Measurements from ENCODE around the gene ADIG. TPM values are rescaled to one million over a fixed set of nuclear protein-coding genes. Genes with fewer than 3 reads are reported as not detected.

Gene ADIG
- total RNA-seq, 2 donors from 2014 or later = not detected

- no peak for DNase-seq
- H3K4me3 Mint-ChIP-seq = no peak overlapping the region
- H3K36me3 Mint-ChIP-seq (ENCODE audit: low read depth) = peaks cover 3% of the 10 kb centered on the region
- peaks cover 2% of the 10 kb centered on the region for H3K4me1 Mint-ChIP-seq
- H3K9me3 ChIP-seq (ENCODE audit: control insufficient read depth, low read length, poor library complexity, severe bottlenecking) = no peaks in the 10 kb centered on the region
- H3K27ac Mint-ChIP-seq = no peak overlapping the region
- H3K27me3 Mint-ChIP-seq = peaks cover 84% of the 10 kb centered on the region
- ATAC-seq = no peak
Measured at GRCh38 chr20:38617011-38617829, 36.2 kb downstream of the ADIG start.

GRCh38 chr20:38617830-38618196 is 36.8 kb downstream of the ADIG start:
- peaks cover 2% of the 10 kb centered on the region for H3K4me1 Mint-ChIP-seq
- ATAC-seq (no peak), DNase-seq (no peak)
- H3K27me3 Mint-ChIP-seq = peaks cover 84% of the 10 kb centered on the region
- no peak overlapping the region for H3K27ac Mint-ChIP-seq
- peaks cover 3% of the 10 kb centered on the region for H3K36me3 Mint-ChIP-seq (ENCODE audit: low read depth)
- H3K4me3 Mint-ChIP-seq = no peak overlapping the region
- H3K9me3 ChIP-seq (ENCODE audit: control insufficient read depth, low read length, poor library complexity, severe bottlenecking) = no peaks in the 10 kb centered on the region

DNA sequence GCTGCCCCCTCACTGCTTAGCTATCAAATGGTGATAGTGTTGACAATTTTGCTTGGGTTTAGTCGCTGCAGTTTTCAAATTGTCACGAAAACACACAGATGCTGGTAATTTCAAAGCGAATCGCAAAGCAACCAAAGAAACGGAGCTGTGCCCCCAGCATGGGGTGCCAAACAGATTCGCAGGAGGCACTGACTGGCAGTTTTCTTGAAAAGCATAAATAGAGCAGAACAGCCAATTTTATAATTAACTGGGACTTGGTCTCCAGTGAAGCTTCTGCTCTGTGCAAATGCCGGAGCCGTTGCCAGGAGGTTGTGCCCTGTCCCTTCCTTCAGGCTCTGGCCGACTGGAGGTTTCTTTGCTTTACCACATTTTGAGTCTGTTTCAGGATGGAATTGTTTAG is 39.4 kb downstream of the ADIG start:
- Mint-ChIP-seq H3K27ac (no peak overlapping the region), H3K27me3 (peaks cover 62% of the 10 kb centered on the region), H3K4me1 (peaks cover 2% of the 10 kb centered on the region), H3K36me3 (ENCODE audit: low read depth) (peaks cover 3% of the 10 kb centered on the region), H3K4me3 (no peak overlapping the region)
- no peaks in the 10 kb centered on the region for H3K9me3 ChIP-seq (ENCODE audit: control insufficient read depth, low read length, poor library complexity, severe bottlenecking)
- ATAC-seq (no peak), DNase-seq (no peak)

DNA sequence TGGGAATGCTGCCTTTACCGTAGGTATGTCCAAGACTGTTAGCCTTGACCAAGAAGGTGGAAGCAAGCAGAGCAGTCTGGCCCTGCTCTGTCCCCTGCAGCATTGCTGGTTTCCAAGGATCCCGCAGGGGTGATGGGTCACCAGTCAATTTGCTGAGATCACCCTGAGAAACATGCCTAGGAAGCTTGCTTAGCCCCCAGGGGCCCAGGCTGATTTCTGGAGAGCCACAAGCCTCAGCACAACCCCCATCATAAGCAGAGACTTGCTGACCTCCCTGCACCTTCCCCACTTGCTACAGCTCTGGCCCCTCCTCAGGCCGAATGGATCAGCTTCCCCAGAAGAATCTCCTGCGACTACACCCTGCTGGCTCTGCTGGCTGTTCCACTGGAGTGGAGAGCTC is 42.1 kb downstream of the ADIG start:
- no peak overlapping the region for H3K4me3 Mint-ChIP-seq
- H3K27me3 Mint-ChIP-seq = peaks cover 42% of the 10 kb centered on the region
- H3K9me3 ChIP-seq (ENCODE audit: control insufficient read depth, low read length, poor library complexity, severe bottlenecking) = no peaks in the 10 kb centered on the region
- H3K36me3 Mint-ChIP-seq (ENCODE audit: low read depth) = peaks cover 3% of the 10 kb centered on the region
- H3K27ac Mint-ChIP-seq = no peak overlapping the region
- no peak for DNase-seq
- no peak for ATAC-seq
- H3K4me1 Mint-ChIP-seq = no peaks in the 10 kb centered on the region

DNA sequence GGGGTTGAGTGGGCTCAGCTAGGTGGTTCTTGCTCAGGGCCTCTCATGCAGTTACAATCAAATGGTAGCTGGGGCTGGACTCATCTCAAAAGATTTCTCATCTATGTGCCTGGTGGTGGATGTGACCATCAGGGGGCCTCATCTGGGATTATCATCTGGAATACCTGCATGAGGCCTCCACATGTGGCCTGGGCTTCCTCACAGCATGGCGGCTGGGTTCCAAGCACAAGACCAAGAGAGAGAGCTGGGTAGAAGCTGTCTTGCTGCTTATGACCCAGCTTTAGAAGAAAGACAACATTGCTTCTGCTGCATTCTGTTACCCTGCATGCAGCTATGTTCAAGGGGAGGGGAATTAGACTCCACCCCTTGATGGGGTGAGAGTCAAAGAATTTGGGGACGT is 43.1 kb downstream of the ADIG start:
- DNase-seq = no peak
- H3K36me3 Mint-ChIP-seq (ENCODE audit: low read depth) = peaks cover 2% of the 10 kb centered on the region
- peaks cover 32% of the 10 kb centered on the region for H3K27me3 Mint-ChIP-seq
- H3K4me1 Mint-ChIP-seq = no peaks in the 10 kb centered on the region
- no peak for ATAC-seq
- H3K4me3 Mint-ChIP-seq = no peak overlapping the region
- H3K9me3 ChIP-seq (ENCODE audit: control insufficient read depth, low read length, poor library complexity, severe bottlenecking) = no peaks in the 10 kb centered on the region
- H3K27ac Mint-ChIP-seq = no peak overlapping the region

DNA sequence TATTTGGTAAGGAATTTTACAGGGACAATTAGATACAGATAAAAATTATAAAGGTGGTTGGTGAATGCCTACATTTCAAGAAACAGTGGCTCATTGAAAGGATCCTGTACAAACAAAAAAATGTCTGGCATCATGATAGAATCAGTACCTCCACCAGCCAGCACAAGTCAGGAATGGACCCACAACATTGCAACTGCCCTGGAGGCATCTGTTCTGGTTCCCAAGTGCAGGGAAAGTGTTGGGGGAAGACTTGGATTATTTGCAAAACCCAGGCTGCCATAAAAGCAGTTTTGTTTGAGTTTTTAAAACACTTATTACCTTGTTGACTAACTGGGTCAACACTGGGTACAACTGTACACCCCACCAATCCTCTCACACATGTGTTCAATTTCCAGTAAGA is 44.9 kb downstream of the ADIG start:
- no peaks in the 10 kb centered on the region for H3K9me3 ChIP-seq (ENCODE audit: control insufficient read depth, low read length, poor library complexity, severe bottlenecking)
- Mint-ChIP-seq H3K27ac (no peak overlapping the region), H3K4me3 (no peak overlapping the region), H3K4me1 (no peaks in the 10 kb centered on the region), H3K27me3 (peaks cover 21% of the 10 kb centered on the region), H3K36me3 (ENCODE audit: low read depth) (no peaks in the 10 kb centered on the region)
- DNase-seq = no peak
- no peak for ATAC-seq

- H3K4me3 Mint-ChIP-seq = no peak overlapping the region
- peaks cover 15% of the 10 kb centered on the region for H3K27me3 Mint-ChIP-seq
- DNase-seq (no peak), ATAC-seq (no peak)
- H3K36me3 Mint-ChIP-seq (ENCODE audit: low read depth) = no peaks in the 10 kb centered on the region
- no peaks in the 10 kb centered on the region for H3K9me3 ChIP-seq (ENCODE audit: control insufficient read depth, low read length, poor library complexity, severe bottlenecking)
- no peaks in the 10 kb centered on the region for H3K4me1 Mint-ChIP-seq
- no peak overlapping the region for H3K27ac Mint-ChIP-seq
Measured at GRCh38 chr20:38626921-38627659, 46.1 kb downstream of the ADIG start.

DNA sequence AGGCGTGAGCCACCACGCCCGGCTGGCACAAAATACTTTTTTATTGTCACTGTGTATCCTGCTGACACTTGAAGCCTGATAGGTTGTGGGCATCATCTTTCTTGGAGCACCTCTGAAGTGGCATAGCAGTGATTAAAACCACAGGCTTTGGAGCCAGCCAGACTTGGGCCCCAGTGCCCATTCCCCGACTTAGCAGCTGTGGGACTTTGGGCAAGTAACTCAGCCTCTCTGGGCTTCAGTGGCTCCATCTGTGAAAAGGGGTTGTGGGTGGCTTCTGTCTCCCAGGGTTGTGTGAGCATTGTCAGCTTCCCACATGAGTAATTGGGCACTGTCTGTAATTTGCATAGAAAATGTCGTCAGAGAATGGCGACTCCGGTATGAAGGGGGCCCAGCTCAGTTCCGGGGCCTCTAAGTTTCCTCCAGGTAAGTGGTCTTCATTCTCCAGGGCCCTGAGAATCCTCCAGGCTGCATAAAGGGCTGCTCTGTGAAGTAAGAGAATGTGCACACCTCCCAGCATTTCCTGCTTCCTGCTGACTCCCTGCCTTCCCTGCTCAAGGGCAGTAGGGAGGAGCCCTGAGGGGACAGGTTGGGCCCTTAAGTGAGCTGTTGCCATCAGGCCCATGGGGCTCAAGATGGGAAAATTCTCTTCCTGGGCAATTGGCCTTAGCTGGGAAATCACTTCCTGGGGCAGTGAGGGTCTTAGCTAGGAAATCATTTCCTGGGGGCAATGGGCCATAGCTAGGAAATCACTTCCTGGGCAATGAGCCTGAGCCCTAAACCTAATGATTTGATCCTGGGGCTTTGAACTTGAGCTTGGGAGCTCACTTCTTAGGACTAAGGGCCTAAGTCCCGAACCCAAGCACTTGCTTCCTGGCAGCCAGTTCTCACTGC is 47.8 kb downstream of the ADIG start:
- no peak overlapping the region for H3K27ac Mint-ChIP-seq

GRCh38 chr20:38629979-38630378 is 49.0 kb downstream of the ADIG start:
- H3K9me3 ChIP-seq (ENCODE audit: control insufficient read depth, low read length, poor library complexity, severe bottlenecking) = no peaks in the 10 kb centered on the region
- Mint-ChIP-seq H3K4me1 (peaks cover 10% of the 10 kb centered on the region), H3K27ac (no peak overlapping the region), H3K36me3 (ENCODE audit: low read depth) (no peaks in the 10 kb centered on the region), H3K27me3 (peaks cover 23% of the 10 kb centered on the region), H3K4me3 (no peak overlapping the region)
- ATAC-seq = no peak
- no peak for DNase-seq

More for the DNA sequence above, 47.8 kb downstream of the ADIG start:
- Mint-ChIP-seq H3K36me3 (ENCODE audit: low read depth) (no peaks in the 10 kb centered on the region), H3K4me1 (peaks cover 4% of the 10 kb centered on the region), H3K27me3 (peaks cover 16% of the 10 kb centered on the region), H3K4me3 (no peak overlapping the region)
- ATAC-seq = no peak
- DNase-seq = no peak
- H3K9me3 ChIP-seq (ENCODE audit: control insufficient read depth, low read length, poor library complexity, severe bottlenecking) = no peaks in the 10 kb centered on the region

DNA sequence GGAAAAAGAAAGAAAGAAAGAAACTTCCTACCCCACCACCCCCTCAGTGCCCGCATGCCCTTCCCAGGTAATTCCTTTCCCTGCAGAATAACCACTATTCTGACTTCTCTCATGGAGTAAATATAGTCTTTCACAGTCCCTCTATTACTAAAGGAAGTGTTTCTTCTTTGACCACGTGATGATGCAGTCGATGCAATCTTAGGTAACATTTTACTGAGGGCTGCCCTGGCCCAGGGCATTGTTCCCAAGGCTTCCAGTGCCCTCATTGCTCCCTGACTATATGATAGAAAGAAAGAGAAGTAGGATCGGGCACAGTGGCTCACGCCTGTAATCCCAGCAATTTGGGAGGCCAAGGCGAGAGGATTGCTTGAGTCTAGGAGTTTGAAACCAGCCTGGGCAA is 49.7 kb downstream of the ADIG start:
- Mint-ChIP-seq H3K36me3 (ENCODE audit: low read depth) (no peaks in the 10 kb centered on the region), H3K4me3 (no peak overlapping the region), H3K27ac (no peak overlapping the region), H3K27me3 (peaks cover 23% of the 10 kb centered on the region), H3K4me1 (peaks cover 10% of the 10 kb centered on the region)
- no peak for ATAC-seq
- no peaks in the 10 kb centered on the region for H3K9me3 ChIP-seq (ENCODE audit: control insufficient read depth, low read length, poor library complexity, severe bottlenecking)
- no peak for DNase-seq

DNA sequence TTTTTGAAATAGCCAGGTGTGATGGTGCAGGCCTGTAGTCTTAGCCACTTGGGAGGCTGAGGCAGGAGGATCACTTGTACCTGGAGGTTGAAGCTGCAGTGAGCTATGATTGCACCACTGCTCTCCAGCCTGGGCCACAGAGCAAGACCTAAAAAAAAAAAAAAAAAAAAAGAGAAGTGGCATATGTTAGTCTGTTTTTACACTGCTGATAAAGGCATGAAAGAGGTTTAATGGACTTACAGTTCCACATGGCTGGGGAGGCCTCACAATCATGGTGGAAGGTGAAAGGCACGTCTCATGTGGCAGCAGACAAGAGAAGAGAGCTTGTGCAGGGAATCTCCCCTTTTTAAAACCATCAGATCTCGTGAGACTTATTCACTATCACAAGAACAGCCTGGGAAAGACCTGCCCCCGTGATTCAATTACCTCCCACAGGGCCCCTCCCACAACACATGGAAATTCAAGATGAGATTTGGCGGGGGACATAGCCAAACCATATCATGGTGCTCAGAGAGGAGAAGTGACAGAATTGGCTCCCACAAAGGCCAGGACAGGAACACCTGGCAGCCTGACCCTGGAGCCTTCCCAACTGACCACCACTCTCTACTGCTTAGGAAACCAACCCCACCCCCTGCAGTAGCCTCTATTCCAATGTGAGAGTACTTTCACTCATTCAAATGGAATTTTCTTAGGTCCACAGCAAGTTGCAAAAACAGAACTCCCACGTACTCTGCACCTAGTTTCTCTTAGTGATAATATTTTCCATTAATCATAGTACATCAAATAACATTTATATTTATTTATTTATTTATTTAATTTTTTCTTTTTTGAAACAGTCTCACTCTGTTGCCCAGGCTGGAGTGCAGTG is 50.4 kb downstream of the ADIG start:
- Mint-ChIP-seq H3K4me1 (peaks cover 10% of the 10 kb centered on the region), H3K4me3 (no peak overlapping the region), H3K36me3 (ENCODE audit: low read depth) (no peaks in the 10 kb centered on the region), H3K27me3 (peaks cover 24% of the 10 kb centered on the region), H3K27ac (no peak overlapping the region)
- ATAC-seq (no peak), DNase-seq (no peak)
- H3K9me3 ChIP-seq (ENCODE audit: control insufficient read depth, low read length, poor library complexity, severe bottlenecking) = no peaks in the 10 kb centered on the region

GRCh38 chr20:38633577-38634093 is 52.6 kb downstream of the ADIG start:
- H3K27ac Mint-ChIP-seq = no peak overlapping the region
- H3K36me3 Mint-ChIP-seq (ENCODE audit: low read depth) = peaks cover 2% of the 10 kb centered on the region
- peaks cover 12% of the 10 kb centered on the region for H3K4me1 Mint-ChIP-seq
- ATAC-seq = peak; percentile 85
- peaks cover 36% of the 10 kb centered on the region for H3K27me3 Mint-ChIP-seq
- no peaks in the 10 kb centered on the region for H3K9me3 ChIP-seq (ENCODE audit: control insufficient read depth, low read length, poor library complexity, severe bottlenecking)
- no peak overlapping the region for H3K4me3 Mint-ChIP-seq
- DNase-seq = peak; percentile 17 to 43 (median 29)

All from T-helper 17 cell (primary cell).